ENCODE data around the gene DONSON.

The DONSON gene

DNA sequence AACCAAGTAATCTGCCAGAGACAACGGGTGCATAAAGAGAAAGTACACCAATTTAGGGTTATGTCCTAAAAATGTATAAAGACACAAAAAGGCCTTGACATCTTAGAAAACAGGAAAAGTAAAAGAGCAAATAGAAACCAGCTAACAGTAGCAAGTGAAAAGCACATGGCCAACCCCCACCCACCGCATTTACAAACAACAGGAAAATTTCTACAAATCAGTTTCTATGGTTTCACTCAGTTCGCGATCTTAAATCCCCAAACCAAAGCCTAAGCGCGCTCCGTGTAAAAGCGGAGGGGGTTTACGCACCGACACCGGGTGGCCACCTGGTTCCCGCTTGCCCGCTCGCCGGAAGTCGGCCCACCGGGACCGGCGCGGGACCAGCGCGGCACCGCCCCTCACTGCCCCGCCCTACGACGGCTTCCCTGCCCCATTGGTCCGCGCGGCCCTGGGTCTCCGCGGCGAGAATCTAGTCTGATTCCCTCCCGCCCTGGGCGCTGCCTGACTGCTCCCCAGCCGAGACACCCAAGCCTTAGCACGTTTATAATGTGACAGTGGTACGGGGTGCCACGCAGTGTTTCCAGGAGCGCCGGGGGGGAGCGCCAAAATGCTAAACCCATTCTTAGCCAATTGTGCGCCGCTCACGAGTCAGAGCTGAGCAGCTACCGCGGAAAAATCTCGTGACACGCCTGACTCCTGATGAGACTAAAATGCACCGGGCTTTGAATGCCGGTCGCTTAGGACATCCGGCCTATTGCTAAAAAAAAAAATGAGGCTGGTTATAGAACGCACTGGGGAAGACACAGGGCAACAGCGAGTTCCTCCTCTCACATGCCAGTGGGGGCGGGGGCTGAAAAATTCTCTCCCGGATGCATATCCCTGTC, 46.5 kb downstream of the DONSON start, which contains the start of gene GART:
Gene GART, minus strand, starts transcription at position 362 of the 884 bp plus-strand sequence. CDS start 2,802 bp downstream, outside the sequence.
- DNase-seq (ENCODE audit: low read depth, low spot score): peak; percentile 67

DNA sequence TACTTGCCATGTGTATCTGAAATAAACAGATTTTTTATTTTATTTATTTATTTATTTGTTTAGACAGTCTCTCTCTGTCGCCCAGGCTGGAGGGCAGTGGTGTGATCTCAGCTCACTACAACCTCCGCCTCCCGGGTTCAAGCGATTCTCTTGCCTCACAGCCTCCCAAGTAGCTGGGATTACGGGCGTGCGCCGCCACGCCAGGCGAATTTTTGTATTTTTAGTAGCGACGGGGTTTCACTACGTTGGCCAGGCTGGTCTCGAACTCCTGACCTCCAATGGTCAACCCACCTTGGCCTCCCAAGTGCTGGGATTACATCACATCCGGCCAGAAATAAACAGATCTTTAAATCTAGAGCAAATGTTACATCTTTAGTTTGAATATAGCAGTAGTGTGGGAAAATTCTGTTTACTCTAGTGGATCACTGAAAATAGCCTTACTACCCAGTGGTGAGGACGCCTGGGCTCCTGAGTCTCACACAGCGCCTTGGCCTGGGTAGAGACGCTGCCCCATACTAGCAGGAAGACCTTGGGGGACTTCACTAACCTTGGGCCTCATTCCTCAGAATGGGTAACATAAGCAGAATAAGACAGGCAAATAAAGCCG, 47.3 kb downstream of the DONSON start:
- no peak for DNase-seq (ENCODE audit: low read depth, low spot score)

DNA sequence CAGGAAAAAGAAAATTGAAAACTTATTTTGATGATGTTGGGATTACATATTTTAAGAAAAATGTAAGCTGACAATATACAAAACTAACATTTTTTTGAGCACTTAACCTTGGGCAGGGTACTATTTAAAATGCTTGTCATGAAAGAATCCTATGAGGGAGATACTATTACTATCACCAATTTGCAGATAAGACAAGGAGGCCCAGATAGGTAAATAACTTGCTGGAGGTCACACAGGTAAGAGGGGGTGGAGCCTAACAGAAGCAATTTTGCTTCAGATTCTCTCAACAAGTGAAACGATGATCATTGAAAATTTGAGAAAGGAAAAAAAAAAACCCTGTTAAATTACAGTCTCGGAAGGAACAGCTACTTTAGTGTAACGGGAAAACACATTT, 47.8 kb downstream of the DONSON start:
- no peak for DNase-seq (ENCODE audit: low read depth, low spot score)

DNA sequence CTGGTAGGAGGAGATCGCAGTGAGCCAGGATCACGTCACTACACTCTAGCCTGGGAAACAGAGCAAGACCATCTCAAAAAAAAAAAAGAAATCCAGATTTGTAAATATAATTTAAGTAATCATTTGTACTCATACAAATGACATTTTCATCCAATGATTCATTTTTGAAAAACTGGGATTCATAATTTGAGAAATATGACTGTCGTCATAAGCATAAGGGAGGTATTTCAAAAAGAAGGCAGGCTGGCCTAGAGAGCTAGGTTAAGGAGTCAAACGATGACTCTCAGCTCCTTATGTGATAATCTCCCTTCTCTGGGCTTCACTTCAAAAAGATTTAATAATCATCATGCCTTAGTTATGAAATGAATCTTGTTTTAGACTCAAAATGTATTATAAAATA, 48.9 kb downstream of the DONSON start:
- no peak for DNase-seq (ENCODE audit: low read depth, low spot score)

DNA sequence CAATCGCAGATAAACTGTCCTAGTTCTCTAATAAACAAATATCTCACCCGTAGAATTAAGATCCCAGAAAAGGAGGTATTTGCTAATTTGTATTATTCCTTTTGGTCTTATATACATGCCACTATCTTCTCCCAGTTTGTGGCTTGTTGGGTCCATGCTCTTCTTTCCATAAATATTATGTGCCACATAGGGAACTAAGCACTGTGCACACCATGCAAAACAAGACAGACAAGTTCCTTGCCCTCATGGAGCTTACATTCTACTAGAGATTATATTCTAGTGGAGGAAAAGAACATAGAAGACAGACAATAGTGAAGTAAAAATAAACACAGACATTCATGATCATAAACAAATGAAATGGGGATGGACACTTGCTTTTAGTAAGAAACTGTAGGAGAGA, 51.3 kb downstream of the DONSON start:
- no peak for DNase-seq (ENCODE audit: low read depth, low spot score)

DNA sequence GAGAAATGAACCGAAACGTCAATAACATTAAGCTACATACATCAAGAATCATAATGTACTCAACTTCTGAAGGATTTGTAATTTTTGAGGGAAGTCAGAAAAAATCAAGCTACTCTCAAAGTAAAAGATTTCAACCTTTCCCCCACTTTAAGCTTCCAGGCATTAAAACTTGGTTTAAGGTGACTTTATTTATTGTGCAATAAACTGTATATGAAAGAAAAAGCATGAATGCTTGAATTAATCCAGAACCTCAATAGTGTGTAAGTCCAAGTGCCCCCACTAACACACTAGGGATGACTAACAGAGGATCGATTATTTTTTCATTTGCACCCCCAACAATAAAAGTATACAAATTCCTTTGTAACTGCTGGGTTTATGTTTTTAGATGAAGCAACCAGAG, 57.5 kb downstream of the DONSON start:
- no peak for DNase-seq (ENCODE audit: low read depth, low spot score)
